Vagina (tissue), 2 donors: Measurements from ENCODE around the gene CWH43. TPM values are rescaled to one million over a fixed set of nuclear protein-coding genes. Genes with fewer than 3 reads are reported as not detected.

Experiments used
- DNase-seq, 2 donors: peaks; one replicate each; pipeline ENCODE4 v3.0.0-alpha.2; 2017; ENCODE audit errors: extremely low spot score in 2 of 2
- H3K27ac ChIP-seq: fragments of 200-600 bp; sonication (generic); one replicate; pipeline ENCODE4 v1.5.1; 2019
- H3K27me3 ChIP-seq: fragments of 200-600 bp; sonication (generic); one replicate; pipeline ENCODE4 v1.5.1; 2019
- H3K36me3 ChIP-seq, 2 donors: fragments of 200-600 bp; sonication (generic); one replicate each; pipeline ENCODE4 v1.5.1; 2017 to 2019
- H3K4me1 ChIP-seq: fragments of 200-600 bp; sonication (generic); one replicate; pipeline ENCODE4 v1.5.1; 2019
- H3K4me3 ChIP-seq, 2 donors: fragments of 200-600 bp; sonication (generic); 1 replicate in 1 of 2; 2 replicates in 1 of 2; pipeline ENCODE4 v1.5.1; 2016 to 2019
- H3K9me3 ChIP-seq: fragments of 200-600 bp; sonication (generic); one replicate; pipeline ENCODE4 v1.5.1; 2019
- CTCF ChIP-seq, 3 experiments: fragments of 450-650 bp in 2 of 3; fragments of 200-600 bp in 1 of 3; sonication (generic) in 1 of 3; IDR thresholded peaks; one replicate each; pipeline ENCODE4 v1.5.1; 2017 to 2019; ENCODE audit warnings: antibody characterized with exemption in 3 of 3, mild to moderate bottlenecking in 2 of 3, moderate library complexity in 2 of 3
- POLR2A ChIP-seq, 2 donors: fragments of 450-650 bp; IDR thresholded peaks; one replicate each; pipeline ENCODE4 v1.6.1; 2017; ENCODE audit warnings: antibody characterized with exemption in 2 of 2, mild to moderate bottlenecking in 2 of 2, moderate library complexity in 2 of 2
- POLR2AphosphoS5 ChIP-seq, 2 donors: sonication (generic); formaldehyde crosslinking; IDR thresholded peaks; one replicate each; pipeline ENCODE4 v1.9.0; 2017; ENCODE audit warnings: antibody characterized with exemption in 2 of 2, mild to moderate bottlenecking in 2 of 2, low read depth in 1 of 2; ENCODE audit not compliant: insufficient read depth in 1 of 2
- intact Hi-C: fragments of 100-400 bp; cut with DNase I; formaldehyde crosslinking; loops from one replicate; pipeline ENCODE4 v1.15.1; 2023
- total RNA-seq: library from RNA; depleted of rRNA; stranded (reverse); fragments of >200 nt; gene quantifications from one replicate; pipeline ENCODE4 v1.2.3, GENCODE V29; 2016

CWH43 gene
- total RNA-seq, 1 donor from 2014 or later = 11.3 TPM

GRCh38 chr4:48998440-48998839 lies 12.4 kb downstream of the CWH43 start:
- intact Hi-C loops = loop anchor here (2.0 kb wide), 1 partner anchor 30 kb away; no protein-coding TSS in a partner anchor

GRCh38 chr4:49000806-49001205 lies 14.7 kb downstream of the CWH43 start:
- Histone ChIP-seq H3K9me3 (no peaks in the 10 kb centered on the region), H3K27ac (no peak overlapping the region), H3K36me3 (no peaks in the 10 kb centered on the region), H3K4me3 (no peak overlapping the region), H3K4me1 (no peaks in the 10 kb centered on the region), H3K27me3 (no peaks in the 10 kb centered on the region)
- TF ChIP-seq POLR2A (IDR thresholded peaks at IDR 0.05) = no peak
- no peak for TF ChIP-seq CTCF (IDR thresholded peaks at IDR 0.05)
- TF ChIP-seq POLR2AphosphoS5 (IDR thresholded peaks at IDR 0.05; ENCODE audit: insufficient read depth in 1 of 2, low read depth in 1 of 2) = no peak
- DNase-seq = no peak
- intact Hi-C loops = no loop called here

More at GRCh38 chr4:48998440-48998839, 12.4 kb downstream of the CWH43 start:
- no peak overlapping the region for H3K27ac ChIP-seq
- no peak overlapping the region for H3K4me3 ChIP-seq
- no peaks in the 10 kb centered on the region for H3K27me3 ChIP-seq
- H3K4me1 ChIP-seq = no peaks in the 10 kb centered on the region
- H3K36me3 ChIP-seq = no peaks in the 10 kb centered on the region
- no peaks in the 10 kb centered on the region for H3K9me3 ChIP-seq
- DNase-seq = no peak
- no peak for TF ChIP-seq POLR2AphosphoS5 (IDR thresholded peaks at IDR 0.05; ENCODE audit: insufficient read depth in 1 of 2, low read depth in 1 of 2)
- no peak for TF ChIP-seq POLR2A (IDR thresholded peaks at IDR 0.05)
- no peak for TF ChIP-seq CTCF (IDR thresholded peaks at IDR 0.05)

GRCh38 chr4:49002931-49003330 lies 16.9 kb downstream of the CWH43 start:
- H3K4me3 ChIP-seq = no peak overlapping the region
- intact Hi-C loops = no loop called here
- DNase-seq = no peak
- H3K27ac ChIP-seq = no peak overlapping the region
- TF ChIP-seq POLR2A (IDR thresholded peaks at IDR 0.05) (no peak), POLR2AphosphoS5 (IDR thresholded peaks at IDR 0.05; ENCODE audit: insufficient read depth in 1 of 2, low read depth in 1 of 2) (no peak), CTCF (IDR thresholded peaks at IDR 0.05) (no peak)
- no peaks in the 10 kb centered on the region for H3K9me3 ChIP-seq
- H3K27me3 ChIP-seq = no peaks in the 10 kb centered on the region
- H3K36me3 ChIP-seq = no peaks in the 10 kb centered on the region
- H3K4me1 ChIP-seq = no peaks in the 10 kb centered on the region

- intact Hi-C loops = no loop called here
- no peaks in the 10 kb centered on the region for H3K36me3 ChIP-seq
- TF ChIP-seq POLR2A (IDR thresholded peaks at IDR 0.05) (no peak), CTCF (IDR thresholded peaks at IDR 0.05) (no peak), POLR2AphosphoS5 (IDR thresholded peaks at IDR 0.05; ENCODE audit: insufficient read depth in 1 of 2, low read depth in 1 of 2) (no peak)
- no peak overlapping the region for H3K27ac ChIP-seq
- DNase-seq = no peak
- no peak overlapping the region for H3K4me3 ChIP-seq
- H3K9me3 ChIP-seq = no peaks in the 10 kb centered on the region
- H3K27me3 ChIP-seq = no peaks in the 10 kb centered on the region
- no peaks in the 10 kb centered on the region for H3K4me1 ChIP-seq
These were observed 32.7 kb downstream of the CWH43 start for GRCh38 chr4:49018718-49019295.

- Histone ChIP-seq H3K27me3 (no peaks in the 10 kb centered on the region), H3K27ac (no peak overlapping the region), H3K9me3 (no peaks in the 10 kb centered on the region), H3K4me1 (no peaks in the 10 kb centered on the region), H3K4me3 (no peak overlapping the region), H3K36me3 (no peaks in the 10 kb centered on the region)
- TF ChIP-seq CTCF (IDR thresholded peaks at IDR 0.05) = no peak
- TF ChIP-seq POLR2AphosphoS5 (IDR thresholded peaks at IDR 0.05; ENCODE audit: insufficient read depth in 1 of 2, low read depth in 1 of 2) = no peak
- TF ChIP-seq POLR2A (IDR thresholded peaks at IDR 0.05) = no peak
- intact Hi-C loops = no loop called here
- DNase-seq = no peak
These were observed 46.5 kb downstream of the CWH43 start for GRCh38 chr4:49032440-49033161.
